ENCODE results near the gene MRPL38. TPM values are rescaled to one million over a fixed set of nuclear protein-coding genes. Genes with fewer than 3 reads are reported as not detected.

The MRPL38 gene
- total RNA-seq, 1 donor from 2014 or later, result 67.8 TPM

DNA sequence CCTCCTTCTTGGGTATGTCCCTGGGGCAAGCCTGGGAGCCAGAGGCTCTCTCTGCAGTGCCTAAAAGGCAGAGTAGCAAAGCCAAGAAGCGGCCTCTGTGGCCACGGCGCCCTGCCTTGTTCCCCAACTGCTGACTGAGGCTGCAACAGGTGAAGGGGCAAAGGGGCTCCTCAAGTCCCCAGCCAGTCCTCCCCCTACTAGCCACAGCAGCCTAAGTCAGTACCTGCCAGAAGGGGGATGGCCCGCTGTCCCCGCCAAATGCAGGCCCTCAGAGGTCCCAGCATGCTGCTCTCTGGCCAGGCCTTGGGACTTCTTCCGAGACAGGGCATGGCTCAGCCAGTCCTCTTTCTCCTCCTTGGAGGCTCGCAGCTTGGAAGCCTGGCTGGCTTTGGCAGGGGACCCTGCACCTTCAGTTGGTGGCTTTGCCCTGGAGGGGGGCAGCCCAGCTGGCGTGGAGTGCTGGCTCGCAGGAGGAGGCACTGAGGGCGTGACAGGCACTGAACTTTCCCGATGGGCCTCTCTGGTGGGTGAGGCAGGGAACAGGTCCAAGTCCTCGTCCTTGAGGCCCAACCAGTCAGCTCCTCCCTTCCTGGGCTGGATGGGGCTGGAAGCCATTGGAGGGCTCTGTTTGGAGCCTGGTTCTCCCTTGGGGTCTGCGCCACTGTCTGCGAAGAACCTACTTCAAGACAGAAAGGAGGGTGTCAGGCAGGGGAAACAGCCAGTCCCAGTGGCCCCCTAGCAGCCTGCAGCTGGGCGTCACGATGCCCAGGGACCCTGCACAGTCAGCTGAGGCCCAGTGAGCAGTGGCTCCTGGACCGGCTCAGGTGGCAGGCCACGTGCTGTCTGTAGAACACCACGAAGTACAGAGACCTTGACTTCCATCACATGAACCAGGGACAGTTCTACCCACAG is 18.5 kb upstream of the MRPL38 start:
- intact Hi-C loops (cut with DNase I), result no loop called here
- Histone ChIP-seq H3K9me3 (no peaks in the 10 kb centered on the region), H3K27ac (no peak overlapping the region)

DNA sequence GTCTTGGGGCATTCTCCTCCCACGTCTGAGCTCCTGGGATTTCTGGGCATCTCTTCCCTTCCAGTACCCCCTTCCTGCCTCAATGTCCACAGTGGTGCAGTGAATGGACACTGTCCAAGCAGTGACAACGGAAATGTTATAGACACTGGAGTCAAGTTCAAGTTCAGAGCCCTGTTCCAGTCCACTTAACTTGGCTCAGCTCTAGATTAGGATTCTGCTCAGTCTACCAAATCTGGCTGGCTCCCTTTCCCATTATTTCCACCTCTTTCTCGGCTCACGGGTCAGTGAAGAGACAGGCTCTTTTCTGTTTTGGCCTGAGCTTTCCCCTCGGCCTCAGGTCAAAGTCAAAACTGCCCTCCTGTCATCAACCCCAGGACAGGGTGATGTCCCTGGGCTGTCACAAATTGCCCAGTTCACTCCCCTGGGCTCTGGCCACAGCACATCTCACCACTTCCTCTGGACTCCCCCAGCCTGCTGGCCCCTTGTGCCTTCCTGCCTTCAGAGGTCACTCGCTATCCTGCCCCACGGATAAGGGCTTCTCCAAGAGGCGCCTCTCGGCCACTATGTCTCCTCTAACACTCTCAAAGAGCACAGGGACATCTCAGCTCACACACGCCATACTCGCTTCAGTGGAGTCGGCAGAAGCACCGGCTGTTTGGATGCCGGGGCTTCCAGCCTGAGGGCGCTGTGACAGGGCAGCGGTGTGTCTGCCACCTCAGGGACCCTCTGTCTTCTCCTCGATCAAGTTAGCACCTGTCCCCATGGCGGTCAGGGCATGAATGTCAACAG is 17.7 kb upstream of the MRPL38 start:
- Histone ChIP-seq H3K9me3 (no peaks in the 10 kb centered on the region), H3K27ac (no peak overlapping the region), H3K27me3 (no peaks in the 10 kb centered on the region), H3K36me3 (no peaks in the 10 kb centered on the region), H3K4me3 (no peak overlapping the region), H3K4me1 (no peaks in the 10 kb centered on the region)
- TF ChIP-seq, protein P1, sequence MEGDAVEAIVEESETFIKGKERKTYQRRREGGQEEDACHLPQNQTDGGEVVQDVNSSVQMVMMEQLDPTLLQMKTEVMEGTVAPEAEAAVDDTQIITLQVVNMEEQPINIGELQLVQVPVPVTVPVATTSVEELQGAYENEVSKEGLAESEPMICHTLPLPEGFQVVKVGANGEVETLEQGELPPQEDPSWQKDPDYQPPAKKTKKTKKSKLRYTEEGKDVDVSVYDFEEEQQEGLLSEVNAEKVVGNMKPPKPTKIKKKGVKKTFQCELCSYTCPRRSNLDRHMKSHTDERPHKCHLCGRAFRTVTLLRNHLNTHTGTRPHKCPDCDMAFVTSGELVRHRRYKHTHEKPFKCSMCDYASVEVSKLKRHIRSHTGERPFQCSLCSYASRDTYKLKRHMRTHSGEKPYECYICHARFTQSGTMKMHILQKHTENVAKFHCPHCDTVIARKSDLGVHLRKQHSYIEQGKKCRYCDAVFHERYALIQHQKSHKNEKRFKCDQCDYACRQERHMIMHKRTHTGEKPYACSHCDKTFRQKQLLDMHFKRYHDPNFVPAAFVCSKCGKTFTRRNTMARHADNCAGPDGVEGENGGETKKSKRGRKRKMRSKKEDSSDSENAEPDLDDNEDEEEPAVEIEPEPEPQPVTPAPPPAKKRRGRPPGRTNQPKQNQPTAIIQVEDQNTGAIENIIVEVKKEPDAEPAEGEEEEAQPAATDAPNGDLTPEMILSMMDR (IDR thresholded peaks at IDR 0.05), result no peak
- no peak for TF ChIP-seq POLR2A (IDR thresholded peaks at IDR 0.05)
- no peak for TF ChIP-seq POLR2AphosphoS5 (IDR thresholded peaks at IDR 0.05; ENCODE audit: insufficient read depth in 1 of 2, low read depth in 1 of 2)
- intact Hi-C loops (cut with DNase I), result no loop called here
- DNase-seq (ENCODE audit: extremely low spot score in 2 of 2), result no peak

More for the DNA sequence above, 18.5 kb upstream of the MRPL38 start:
- Histone ChIP-seq H3K4me3 (no peak overlapping the region), H3K4me1 (no peaks in the 10 kb centered on the region), H3K27me3 (no peaks in the 10 kb centered on the region), H3K36me3 (no peaks in the 10 kb centered on the region)
- TF ChIP-seq POLR2AphosphoS5 (IDR thresholded peaks at IDR 0.05; ENCODE audit: insufficient read depth in 1 of 2, low read depth in 1 of 2) (no peak), POLR2A (IDR thresholded peaks at IDR 0.05) (no peak)
- TF ChIP-seq, protein P1 (IDR thresholded peaks at IDR 0.05), result no peak
- DNase-seq (ENCODE audit: extremely low spot score in 2 of 2), result no peak

GRCh38 chr17:75921596-75921995 is 16.9 kb upstream of the MRPL38 start:
- H3K4me1 ChIP-seq, result no peaks in the 10 kb centered on the region
- intact Hi-C loops (cut with DNase I), result no loop called here
- H3K4me3 ChIP-seq, result no peak overlapping the region
- DNase-seq (ENCODE audit: extremely low spot score in 2 of 2), result no peak
- no peaks in the 10 kb centered on the region for H3K9me3 ChIP-seq
- TF ChIP-seq, protein P1 (IDR thresholded peaks at IDR 0.05), result no peak
- TF ChIP-seq POLR2AphosphoS5 (IDR thresholded peaks at IDR 0.05; ENCODE audit: insufficient read depth in 1 of 2, low read depth in 1 of 2) (no peak), POLR2A (IDR thresholded peaks at IDR 0.05) (no peak)
- H3K27me3 ChIP-seq, result no peaks in the 10 kb centered on the region
- H3K27ac ChIP-seq, result no peak overlapping the region
- no peaks in the 10 kb centered on the region for H3K36me3 ChIP-seq

GRCh38 chr17:75920045-75920560 is 15.4 kb upstream of the MRPL38 start:
- H3K4me3 ChIP-seq, result no peak overlapping the region
- no peak overlapping the region for H3K27ac ChIP-seq
- no peaks in the 10 kb centered on the region for H3K4me1 ChIP-seq
- no peaks in the 10 kb centered on the region for H3K36me3 ChIP-seq
- intact Hi-C loops (cut with DNase I), result no loop called here
- H3K9me3 ChIP-seq, result no peaks in the 10 kb centered on the region
- no peaks in the 10 kb centered on the region for H3K27me3 ChIP-seq
- DNase-seq (ENCODE audit: extremely low spot score in 2 of 2), result no peak
- no peak for TF ChIP-seq POLR2AphosphoS5 (IDR thresholded peaks at IDR 0.05; ENCODE audit: insufficient read depth in 1 of 2, low read depth in 1 of 2)

DNA sequence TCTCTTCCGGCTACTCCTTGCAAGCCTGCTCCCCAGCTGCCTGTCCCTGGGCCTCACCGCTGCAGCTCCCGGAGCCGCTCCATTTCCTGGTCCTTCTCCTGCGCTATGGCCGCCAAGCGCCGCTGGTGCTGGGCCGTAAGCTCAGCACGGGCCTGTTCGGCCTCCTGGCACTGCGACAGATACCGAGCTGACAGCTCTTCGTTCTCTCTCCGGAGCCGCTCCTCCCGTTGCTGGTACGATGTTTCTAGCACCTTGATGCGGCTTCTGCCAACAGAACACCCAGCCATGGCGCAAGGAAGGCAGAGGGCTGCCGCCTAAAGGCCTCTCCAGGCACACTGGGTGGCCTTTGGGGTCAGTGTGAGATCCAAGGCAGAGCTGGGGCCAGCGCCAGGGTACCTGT is 14.9 kb upstream of the MRPL38 start:
- TF ChIP-seq, protein P1 (IDR thresholded peaks at IDR 0.05), result no peak
- no peak for TF ChIP-seq POLR2AphosphoS5 (IDR thresholded peaks at IDR 0.05; ENCODE audit: insufficient read depth in 1 of 2, low read depth in 1 of 2)
- no peak for TF ChIP-seq POLR2A (IDR thresholded peaks at IDR 0.05)
- H3K4me3 ChIP-seq, result no peak overlapping the region
- intact Hi-C loops (cut with DNase I), result no loop called here
- no peak overlapping the region for H3K27ac ChIP-seq
- no peak for DNase-seq (ENCODE audit: extremely low spot score in 2 of 2)
- H3K9me3 ChIP-seq, result no peaks in the 10 kb centered on the region
- no peaks in the 10 kb centered on the region for H3K36me3 ChIP-seq
- H3K4me1 ChIP-seq, result no peaks in the 10 kb centered on the region
- no peaks in the 10 kb centered on the region for H3K27me3 ChIP-seq
